HepG2 (cell line): ENCODE data around the gene SIVA1. TPM values are rescaled to one million over a fixed set of nuclear protein-coding genes. Genes with fewer than 3 reads are reported as not detected.

ENCODE experiments used
- AGO2 ChIP-seq: fragments of 200-400 bp; formaldehyde crosslinking; optimal IDR thresholded peaks from 2 replicates; pipeline ENCODE3; 2017; ENCODE audit warnings: mild to moderate bottlenecking, low read depth, low read length, moderate library complexity
- ARID5B ChIP-seq: IDR thresholded peaks from 2 replicates; pipeline ENCODE4 v1.4.0; 2020; ENCODE audit warnings: mild to moderate bottlenecking, missing genetic modification reagents
- BCL6 ChIP-seq: IDR thresholded peaks from 2 replicates; pipeline ENCODE4 v1.6.1; 2016; ENCODE audit warnings: missing genetic modification reagents, missing compliant biosample characterization
- GRHL1 ChIP-seq: sonication (generic); formaldehyde crosslinking; conservative IDR thresholded peaks from 2 replicates; pipeline ENCODE4 v1.8.0; 2022; ENCODE audit warnings: missing genetic modification reagents
- MAZ ChIP-seq, 2 experiments: sonication (generic) in 1 of 2; formaldehyde crosslinking in 1 of 2; IDR thresholded peaks; 2 replicates each; pipeline versions ENCODE4 v1.5.0 to v1.6.1; 2012 to 2020; ENCODE audit warnings: low read depth in 2 of 2, mild to moderate bottlenecking in 2 of 2, borderline replicate concordance in 1 of 2, improper control_type of control experiment in 1 of 2, low read length in 1 of 2, missing genetic modification reagents in 1 of 2, moderate library complexity in 1 of 2
- PCBP1 ChIP-seq: fragments of 200-400 bp; formaldehyde crosslinking; IDR thresholded peaks from 2 replicates; pipeline ENCODE4 v1.6.1; 2017; ENCODE audit warnings: mild to moderate bottlenecking, low read depth, low read length, borderline replicate concordance
- POLR2G ChIP-seq: fragments of 200-400 bp; formaldehyde crosslinking; IDR thresholded peaks from 2 replicates; pipeline ENCODE4 v1.6.1; 2018; ENCODE audit warnings: mild to moderate bottlenecking, low read depth, low read length, moderate library complexity
- RORA ChIP-seq: sonication (generic); formaldehyde crosslinking; IDR thresholded peaks from 2 replicates; pipeline ENCODE4 v1.5.0; 2020; ENCODE audit warnings: mild to moderate bottlenecking, missing genetic modification reagents, moderate library complexity
- SIN3A ChIP-seq: IDR thresholded peaks from 2 replicates; pipeline ENCODE4 v1.6.1; 2011; ENCODE audit warnings: low read depth, mild to moderate bottlenecking, control low read depth, low read length, borderline replicate concordance
- SMARCE1 ChIP-seq: fragments of 450-650 bp; IDR thresholded peaks from 2 replicates; pipeline ENCODE4 v1.6.1; 2017; ENCODE audit warnings: borderline replicate concordance
- STAG1 ChIP-seq: sonication (generic); formaldehyde crosslinking; IDR thresholded peaks from 2 replicates; pipeline ENCODE4 v1.4.0; 2020; ENCODE audit warnings: missing genetic modification reagents
- ZFP36L2 ChIP-seq: sonication (generic); formaldehyde crosslinking; IDR thresholded peaks from 2 replicates; pipeline ENCODE4 v1.4.0; 2020; ENCODE audit warnings: missing genetic modification reagents
- ZNF3 ChIP-seq: IDR thresholded peaks from 2 replicates; pipeline ENCODE4 v1.7.0; 2017; ENCODE audit warnings: inconsistent platforms
- ZNF841 ChIP-seq: sonication (generic); formaldehyde crosslinking; IDR thresholded peaks from 2 replicates; pipeline ENCODE4 v1.8.1; 2023; ENCODE audit warnings: missing genetic modification reagents, borderline replicate concordance
- polyA plus RNA-seq, 8 experiments: library from polyadenylated mRNA; depleted of rRNA in 3 of 8; stranded (reverse) in 7 of 8; unstranded in 1 of 8; fragments of >200 nt; fragmentation: Illumina TruSeq in 4 of 8; extraction: Trizol in 4 of 8; gene quantifications; 2 replicates each; pipeline versions ENCODE4 v1.2.1 to v1.2.3, GENCODE V29; 2011 to 2016; ENCODE audit warnings: low read depth in 4 of 8, missing spikeins in 1 of 8, mixed read lengths in 1 of 8; ENCODE audit not compliant: insufficient read depth in 1 of 8
- total RNA-seq, 5 experiments: library from RNA; depleted of rRNA; stranded (reverse); fragments of >200 nt; fragmentation: Illumina TruSeq; extraction: Trizol; gene quantifications; 2 replicates each; pipeline ENCODE4 v1.2.3, GENCODE V29; 2016; ENCODE audit warnings: low read depth in 1 of 5
- TF ChIP-seq, protein P1 (sequence below): sonication (generic); formaldehyde crosslinking; IDR thresholded peaks from 2 replicates; pipeline ENCODE4 v1.5.0; 2020; ENCODE audit warnings: mild to moderate bottlenecking, missing genetic modification reagents, moderate library complexity
- TF ChIP-seq, protein P2 (sequence below): sonication (generic); formaldehyde crosslinking; IDR thresholded peaks from 2 replicates; pipeline ENCODE4 v1.8.0; 2022; ENCODE audit warnings: missing genetic modification reagents, low read depth, mild to moderate bottlenecking, borderline replicate concordance
- TF ChIP-seq, protein P3 (sequence below): sonication (generic); formaldehyde crosslinking; conservative IDR thresholded peaks from 2 replicates; pipeline ENCODE4 v1.4.0; 2020; ENCODE audit warnings: missing genetic modification reagents

SIVA1 gene
- total and polyA plus RNA-seq, 2 of the 13 experiments (the other 11 are each of a cell fraction or from before 2014, with no cell fraction given): 123 to 186 TPM

- TF ChIP-seq, protein P1, sequence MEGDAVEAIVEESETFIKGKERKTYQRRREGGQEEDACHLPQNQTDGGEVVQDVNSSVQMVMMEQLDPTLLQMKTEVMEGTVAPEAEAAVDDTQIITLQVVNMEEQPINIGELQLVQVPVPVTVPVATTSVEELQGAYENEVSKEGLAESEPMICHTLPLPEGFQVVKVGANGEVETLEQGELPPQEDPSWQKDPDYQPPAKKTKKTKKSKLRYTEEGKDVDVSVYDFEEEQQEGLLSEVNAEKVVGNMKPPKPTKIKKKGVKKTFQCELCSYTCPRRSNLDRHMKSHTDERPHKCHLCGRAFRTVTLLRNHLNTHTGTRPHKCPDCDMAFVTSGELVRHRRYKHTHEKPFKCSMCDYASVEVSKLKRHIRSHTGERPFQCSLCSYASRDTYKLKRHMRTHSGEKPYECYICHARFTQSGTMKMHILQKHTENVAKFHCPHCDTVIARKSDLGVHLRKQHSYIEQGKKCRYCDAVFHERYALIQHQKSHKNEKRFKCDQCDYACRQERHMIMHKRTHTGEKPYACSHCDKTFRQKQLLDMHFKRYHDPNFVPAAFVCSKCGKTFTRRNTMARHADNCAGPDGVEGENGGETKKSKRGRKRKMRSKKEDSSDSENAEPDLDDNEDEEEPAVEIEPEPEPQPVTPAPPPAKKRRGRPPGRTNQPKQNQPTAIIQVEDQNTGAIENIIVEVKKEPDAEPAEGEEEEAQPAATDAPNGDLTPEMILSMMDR (CRISPR knock-in tag): peak; percentile 97
- no peak for TF ChIP-seq SMARCE1
- TF ChIP-seq SIN3A: no peak
- TF ChIP-seq, protein P2, sequence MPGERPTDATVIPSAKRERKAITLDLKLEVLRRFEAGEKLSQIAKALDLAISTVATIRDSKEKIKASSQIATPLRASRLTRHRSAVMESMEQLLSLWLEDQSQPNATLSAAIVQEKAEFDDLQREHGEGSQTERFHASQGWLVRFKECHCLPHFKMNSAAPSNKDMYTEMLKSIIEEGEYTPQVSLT: no peak
- 0 out of 2 replicates have a peak, but pooled peaks have one; percentile 37 for TF ChIP-seq MAZ (IDR thresholded peaks at IDR 0.05; ENCODE audit: borderline replicate concordance, low read depth, low read length)
- TF ChIP-seq MAZ (CRISPR knock-in tag; IDR thresholded peaks at IDR 0.05; ENCODE audit: low read depth): no peak
- no peak for TF ChIP-seq ZNF3 (CRISPR knock-in tag)
- no peak for TF ChIP-seq ZNF841 (CRISPR knock-in tag)
- TF ChIP-seq, protein P3, sequence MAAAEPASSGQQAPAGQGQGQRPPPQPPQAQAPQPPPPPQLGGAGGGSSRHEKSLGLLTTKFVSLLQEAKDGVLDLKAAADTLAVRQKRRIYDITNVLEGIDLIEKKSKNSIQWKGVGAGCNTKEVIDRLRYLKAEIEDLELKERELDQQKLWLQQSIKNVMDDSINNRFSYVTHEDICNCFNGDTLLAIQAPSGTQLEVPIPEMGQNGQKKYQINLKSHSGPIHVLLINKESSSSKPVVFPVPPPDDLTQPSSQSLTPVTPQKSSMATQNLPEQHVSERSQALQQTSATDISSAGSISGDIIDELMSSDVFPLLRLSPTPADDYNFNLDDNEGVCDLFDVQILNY (CRISPR knock-in tag): no peak
- TF ChIP-seq AGO2: no peak
- 0 out of 2 replicates have a peak, but pooled peaks have one; percentile 74 for TF ChIP-seq PCBP1
- no peak for TF ChIP-seq RORA
- no peak for TF ChIP-seq ARID5B (CRISPR knock-in tag)
- no peak for TF ChIP-seq GRHL1 (CRISPR knock-in tag)
- TF ChIP-seq STAG1 (CRISPR knock-in tag): peak; percentile 86
- no peak for TF ChIP-seq BCL6
- TF ChIP-seq POLR2G: peak; percentile 44; the same call in 1 of the 2 replicates
- TF ChIP-seq ZFP36L2 (CRISPR knock-in tag): no peak
These were observed 44.2 kb upstream of the SIVA1 start (continued) for GRCh38 chr14:104708606-104709268.
